Superior temporal gyrus (tissue), 1 donor: Measurements from ENCODE around the gene SOX9.

Experiments
- DNase-seq: peaks from one replicate; pipeline ENCODE4 v3.0.0-alpha.2; 2016; ENCODE audit errors: extremely low spot score

Gene SOX9

GRCh38 chr17:72120642-72121163 is at the start of gene SOX9:
TSS of gene SOX9 (plus strand) at chr17:72121020. CDS start at chr17:72121392, 372 bp downstream.
- peak; percentile 97 for DNase-seq

- no peak for DNase-seq
These were observed 49.5 kb upstream of the SOX9 start for GRCh38 chr17:72071330-72071729.

- no peak for DNase-seq
These were observed 44.7 kb upstream of the SOX9 start for GRCh38 chr17:72075995-72076677.

GRCh38 chr17:72076678-72077030 is 44.2 kb upstream of the SOX9 start:
- no peak for DNase-seq

GRCh38 chr17:72077326-72077960 is 43.4 kb upstream of the SOX9 start:
- DNase-seq: no peak

- DNase-seq: no peak
These were observed 41.1 kb upstream of the SOX9 start for GRCh38 chr17:72079700-72080099.

GRCh38 chr17:72087876-72088275 is 32.9 kb upstream of the SOX9 start:
- no peak for DNase-seq

- no peak for DNase-seq
These were observed 31.3 kb upstream of the SOX9 start for GRCh38 chr17:72089453-72089987.

- DNase-seq: no peak
These were observed 30.7 kb upstream of the SOX9 start for GRCh38 chr17:72090108-72090507.

GRCh38 chr17:72092710-72093322 is 28.0 kb upstream of the SOX9 start:
- no peak for DNase-seq

- no peak for DNase-seq
These were observed 27.1 kb upstream of the SOX9 start for GRCh38 chr17:72093707-72094106.

GRCh38 chr17:72095316-72095715 is 25.5 kb upstream of the SOX9 start:
- no peak for DNase-seq

GRCh38 chr17:72097144-72097543 is 23.7 kb upstream of the SOX9 start:
- no peak for DNase-seq

GRCh38 chr17:72099919-72100318 is 20.9 kb upstream of the SOX9 start:
- no peak for DNase-seq

GRCh38 chr17:72100470-72100869 is 20.4 kb upstream of the SOX9 start:
- DNase-seq: no peak

- no peak for DNase-seq
These were observed 19.3 kb upstream of the SOX9 start for GRCh38 chr17:72101526-72101925.

- DNase-seq: no peak
These were observed 18.5 kb upstream of the SOX9 start for GRCh38 chr17:72102366-72102765.

- DNase-seq: no peak
These were observed 16.5 kb upstream of the SOX9 start for GRCh38 chr17:72104164-72104862.

GRCh38 chr17:72104863-72105234 is 16.0 kb upstream of the SOX9 start:
- no peak for DNase-seq

GRCh38 chr17:72107100-72107499 is 13.7 kb upstream of the SOX9 start:
- no peak for DNase-seq

- no peak for DNase-seq
These were observed 10.4 kb upstream of the SOX9 start for GRCh38 chr17:72110231-72110941.

- no peak for DNase-seq
These were observed 9.9 kb upstream of the SOX9 start for GRCh38 chr17:72110942-72111318.
